ENCODE results near the gene NHLRC1.

- TF ChIP-seq, protein P1, sequence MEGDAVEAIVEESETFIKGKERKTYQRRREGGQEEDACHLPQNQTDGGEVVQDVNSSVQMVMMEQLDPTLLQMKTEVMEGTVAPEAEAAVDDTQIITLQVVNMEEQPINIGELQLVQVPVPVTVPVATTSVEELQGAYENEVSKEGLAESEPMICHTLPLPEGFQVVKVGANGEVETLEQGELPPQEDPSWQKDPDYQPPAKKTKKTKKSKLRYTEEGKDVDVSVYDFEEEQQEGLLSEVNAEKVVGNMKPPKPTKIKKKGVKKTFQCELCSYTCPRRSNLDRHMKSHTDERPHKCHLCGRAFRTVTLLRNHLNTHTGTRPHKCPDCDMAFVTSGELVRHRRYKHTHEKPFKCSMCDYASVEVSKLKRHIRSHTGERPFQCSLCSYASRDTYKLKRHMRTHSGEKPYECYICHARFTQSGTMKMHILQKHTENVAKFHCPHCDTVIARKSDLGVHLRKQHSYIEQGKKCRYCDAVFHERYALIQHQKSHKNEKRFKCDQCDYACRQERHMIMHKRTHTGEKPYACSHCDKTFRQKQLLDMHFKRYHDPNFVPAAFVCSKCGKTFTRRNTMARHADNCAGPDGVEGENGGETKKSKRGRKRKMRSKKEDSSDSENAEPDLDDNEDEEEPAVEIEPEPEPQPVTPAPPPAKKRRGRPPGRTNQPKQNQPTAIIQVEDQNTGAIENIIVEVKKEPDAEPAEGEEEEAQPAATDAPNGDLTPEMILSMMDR (IDR thresholded peaks at IDR 0.05) = no peak
- TF ChIP-seq POLR2A (IDR thresholded peaks at IDR 0.05) = no peak
- no peak for TF ChIP-seq POLR2AphosphoS5 (IDR thresholded peaks at IDR 0.05)
Observed at GRCh38 chr6:18076231-18076630, 46.2 kb downstream of the NHLRC1 start.

All from gastroesophageal sphincter (tissue), 3 donors.